Activated T-helper 9 cell treated with anti-CD3 and anti-CD28 coated beads, Interleukin-2, amount 50 U/mL, for 16 hours (primary cell): ENCODE measurements around the gene PKMYT1.
"Not testable (repeated sequence)": the region's sequence is repeated elsewhere in the genome, so short reads cannot be mapped to it uniquely, and the experiment has no call there.

ENCODE experiments used
- DNase-seq: peaks from one replicate; pipeline ENCODE4 v3.0.0-alpha.2; 2020; ENCODE audit warnings: low read depth

PKMYT1 gene

GRCh38 chr16:2933701-2934100, 46.5 kb downstream of the PKMYT1 start:
- DNase-seq: no peak

GRCh38 chr16:2933136-2933535, 47.1 kb downstream of the PKMYT1 start:
- DNase-seq: no peak

- not testable (repeated sequence) for DNase-seq
Measured at GRCh38 chr16:2931231-2931914, 48.9 kb downstream of the PKMYT1 start.

- no peak for DNase-seq
Measured at GRCh38 chr16:2930236-2930635, 50.0 kb downstream of the PKMYT1 start.

GRCh38 chr16:2929693-2930092, 50.6 kb downstream of the PKMYT1 start:
- DNase-seq: no peak

GRCh38 chr16:2928796-2929195, 51.5 kb downstream of the PKMYT1 start:
- DNase-seq: no peak

GRCh38 chr16:2928151-2928550, 52.1 kb downstream of the PKMYT1 start:
- DNase-seq: not testable (repeated sequence)

GRCh38 chr16:2927010-2927646, 53.1 kb downstream of the PKMYT1 start:
- peak; percentile 77 for DNase-seq

GRCh38 chr16:2926650-2926999, 53.6 kb downstream of the PKMYT1 start:
- no peak for DNase-seq

GRCh38 chr16:2925951-2926649, 54.1 kb downstream of the PKMYT1 start:
- no peak for DNase-seq

GRCh38 chr16:2924901-2925755, 55.1 kb downstream of the PKMYT1 start:
- no peak for DNase-seq

- no peak for DNase-seq
Measured at GRCh38 chr16:2923481-2923880, 56.8 kb downstream of the PKMYT1 start.
